Endothelial cell of umbilical vein (primary cell): Measurements from ENCODE around the gene ADARB2. TPM values are rescaled to one million over a fixed set of nuclear protein-coding genes. Genes with fewer than 3 reads are reported as not detected.

ENCODE experiments used
- BruUV-seq: library from RNA; stranded (reverse); fragments of 400-500 nt; replicated peaks from 2 replicates; lab custom pipeline; 2021; lab: Mats Ljungman, UMichigan
- CTCF ChIA-PET: fragments of 300-600, 350-600 bp; sonication (Branson Sonifier 250); formaldehyde crosslinking; loops from one replicate; lab custom pipeline; 2021; ENCODE audit warnings: antibody characterized with exemption, inconsistent platforms; lab: Charles Lee
- POLR2A ChIA-PET: fragments of 300-600, 350-600 bp; sonication (Branson Sonifier 250); formaldehyde crosslinking; loops from one replicate; lab custom pipeline; 2021; ENCODE audit warnings: antibody characterized with exemption, inconsistent platforms; lab: Charles Lee
- DNase-seq: peaks from one replicate; pipeline ENCODE4 v3.0.0-alpha.2; 2011; ENCODE audit warnings: low read depth, low spot score
- FAIRE-seq: peaks from 2 replicates; lab custom pipeline; 2011; peaks lifted over from hg19 to GRCh38; lab: Jason Lieb, UNC
- H2AFZ ChIP-seq: 2 replicates; pipeline ENCODE4 v1.6.0; 2012; ENCODE audit warnings: low read depth, low read length, control low read depth, inconsistent platforms
- H3K27ac ChIP-seq: 2 replicates; pipeline ENCODE4 v1.5.1; 2011; ENCODE audit warnings: low read depth, mild to moderate bottlenecking, control low read depth, low read length, moderate library complexity; ENCODE audit not compliant: insufficient read depth
- H3K27me3 ChIP-seq, 2 experiments: 2 replicates each; pipeline versions ENCODE4 v1.6.0 to v1.6.1; 2011; ENCODE audit warnings: low read length in 2 of 2, mixed read lengths in 1 of 2; ENCODE audit not compliant: control insufficient read depth in 2 of 2, insufficient read depth in 2 of 2
- H3K36me3 ChIP-seq, 2 experiments: 2 replicates in 1 of 2; 3 replicates in 1 of 2; pipeline ENCODE4 v1.5.1; 2011; ENCODE audit warnings: low read length in 2 of 2, mild to moderate bottlenecking in 1 of 2, moderate library complexity in 1 of 2; ENCODE audit not compliant: control insufficient read depth in 2 of 2, insufficient read depth in 2 of 2; ENCODE audit errors: extremely low read depth in 1 of 2
- H3K4me1 ChIP-seq: 3 replicates; pipeline ENCODE4 v1.5.1; 2011; ENCODE audit warnings: mild to moderate bottlenecking, low read length; ENCODE audit not compliant: control insufficient read depth, insufficient read depth; ENCODE audit errors: extremely low read depth
- H3K4me2 ChIP-seq: 2 replicates; pipeline ENCODE4 v1.6.1; 2011; ENCODE audit warnings: low read length, control low read depth, mixed read lengths; ENCODE audit not compliant: insufficient read depth
- H3K4me3 ChIP-seq, 3 experiments: fragments of 200-600 bp in 1 of 3; sonication (generic), shearing (Covaris generic) in 1 of 3; replicated peaks in 1 of 3; 2 replicates each; pipeline ENCODE4 v1.5.1; 2011 to 2016; ENCODE audit warnings: control low read depth in 3 of 3, low read length in 3 of 3, mild to moderate bottlenecking in 2 of 3, inconsistent platforms in 1 of 3, low read depth in 1 of 3, moderate library complexity in 1 of 3; ENCODE audit not compliant: insufficient read depth in 1 of 3
- H3K79me2 ChIP-seq: 2 replicates; pipeline ENCODE4 v1.6.0; 2012; ENCODE audit warnings: low read length, inconsistent platforms; ENCODE audit not compliant: control insufficient read depth, insufficient read depth
- H3K9ac ChIP-seq: replicated peaks from 2 replicates; pipeline ENCODE3; 2011; ENCODE audit warnings: low read length, control low read depth; ENCODE audit not compliant: insufficient read depth; ENCODE audit errors: extremely low read depth
- H3K9me1 ChIP-seq: replicated peaks from 3 replicates; pipeline ENCODE4 v1.6.0; 2011; ENCODE audit warnings: mild to moderate bottlenecking, low read length; ENCODE audit not compliant: control insufficient read depth, insufficient read depth; ENCODE audit errors: extremely low read depth
- H3K9me3 ChIP-seq: replicated peaks from 2 replicates; pipeline ENCODE4 v1.5.1; 2012; ENCODE audit warnings: low read length, inconsistent platforms; ENCODE audit not compliant: control insufficient read depth, insufficient read depth
- H4K20me1 ChIP-seq: replicated peaks from 2 replicates; pipeline ENCODE3; 2011; ENCODE audit warnings: mild to moderate bottlenecking, low read length; ENCODE audit not compliant: control insufficient read depth, insufficient read depth; ENCODE audit errors: extremely low read depth
- EZH2 ChIP-seq: IDR thresholded peaks from 2 replicates; pipeline ENCODE4 v1.6.1; 2012; ENCODE audit warnings: borderline replicate concordance, low read depth, mild to moderate bottlenecking, moderate library complexity, low read length, inconsistent platforms; ENCODE audit not compliant: severe bottlenecking
- FOS ChIP-seq: IDR thresholded peaks from 2 replicates; pipeline ENCODE4 v1.6.1; 2011; ENCODE audit warnings: mild to moderate bottlenecking, low read length, moderate library complexity, borderline replicate concordance; ENCODE audit not compliant: insufficient read depth
- GATA2 ChIP-seq: IDR thresholded peaks from 2 replicates; pipeline ENCODE4 v1.7.0; 2011; ENCODE audit warnings: low read depth, mild to moderate bottlenecking, moderate library complexity, mixed read lengths, low read length; ENCODE audit not compliant: insufficient read length, insufficient read depth
- JUN ChIP-seq: IDR thresholded peaks from 2 replicates; pipeline ENCODE4 v1.6.1; 2011; ENCODE audit warnings: borderline replicate concordance, low read depth; ENCODE audit not compliant: insufficient read length, insufficient read depth
- MYC ChIP-seq: IDR thresholded peaks from one replicate; pipeline ENCODE4 v1.6.1; 2011; ENCODE audit warnings: mild to moderate bottlenecking, low read depth, low read length
- POLR2A ChIP-seq: IDR thresholded peaks from 2 replicates; pipeline ENCODE4 v1.6.1; 2012; ENCODE audit warnings: low read depth, mild to moderate bottlenecking, control low read depth, low read length
- POLR2AphosphoS5 ChIP-seq: IDR thresholded peaks from 2 replicates; pipeline ENCODE4 v1.6.1; 2012; ENCODE audit warnings: low read depth, mild to moderate bottlenecking, control low read depth, low read length, moderate library complexity; ENCODE audit not compliant: insufficient read depth
- dilution Hi-C: fragments of 300-500 bp; cut with MboI; formaldehyde crosslinking; loops from one replicate; pipeline ENCODE4 v1.15.0; 2019; ENCODE audit warnings: low sequenced_read_pairs; ENCODE audit not compliant: extremely low pct_ligation_motif_present
- intact Hi-C: fragments of 100-400 bp; cut with micrococcal nuclease; formaldehyde crosslinking; loops from one replicate; pipeline ENCODE4 v1.10.0; 2022
- polyA plus RNA-seq, 4 experiments: library from polyadenylated mRNA; depleted of rRNA in 3 of 4; stranded (reverse) in 3 of 4; unstranded in 1 of 4; fragments of >200 nt; gene quantifications; 2 replicates each; pipeline versions ENCODE4 v1.2.1 to v1.2.3, GENCODE V29; 2011 to 2012; ENCODE audit warnings: missing spikeins in 1 of 4
- total RNA-seq: library from RNA; stranded (reverse); gene quantifications from 2 replicates; pipeline ENCODE4 v1.2.3, GENCODE V29; 2021

ADARB2 gene
- total and polyA plus RNA-seq, 2 donors (not counting 3 experiments of a cell fraction or from before 2014, with no cell fraction given), result not detected

DNA sequence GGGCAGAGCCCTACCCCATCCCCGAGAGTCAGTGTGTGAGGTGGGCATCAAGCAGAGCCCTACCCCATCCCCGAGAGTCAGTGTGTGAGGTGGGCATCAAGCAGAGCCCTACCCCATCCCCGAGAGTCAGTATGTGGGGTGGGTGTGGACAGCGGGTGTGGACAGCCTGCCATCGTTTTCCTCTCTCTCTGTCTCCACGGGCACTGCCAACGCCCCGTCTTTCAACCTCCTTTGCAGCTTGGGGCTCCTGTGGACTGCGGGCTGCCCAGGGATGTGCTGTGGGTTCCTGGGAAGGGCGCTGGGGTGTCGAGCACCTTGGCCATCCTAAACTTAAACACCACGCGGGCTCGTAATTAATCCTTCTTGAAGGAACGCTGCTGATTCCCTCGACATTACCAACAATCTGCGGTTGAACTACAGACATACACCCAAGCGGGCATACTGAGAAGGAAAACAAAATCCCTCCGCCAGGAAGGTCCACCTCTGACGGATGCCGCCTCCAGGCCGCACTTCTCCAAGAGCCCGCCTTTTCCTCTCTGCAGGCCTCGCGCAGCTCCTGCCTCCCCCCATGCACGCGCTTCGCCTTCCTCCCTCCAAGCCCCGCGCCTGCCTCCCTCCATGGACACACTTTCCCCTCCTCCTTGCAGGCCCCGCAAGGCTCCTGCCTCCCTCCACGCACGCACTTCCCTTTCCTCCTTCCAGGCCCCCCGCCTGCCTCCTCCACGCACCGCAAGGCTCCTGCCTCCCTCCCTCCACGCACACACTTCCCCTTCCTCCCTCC lies 65.1 kb downstream of the ADARB2 start:
- Histone ChIP-seq H3K27ac (no peak overlapping the region), H4K20me1 (no peaks in the 10 kb centered on the region), H3K4me2 (no peak overlapping the region), H3K79me2 (no peaks in the 10 kb centered on the region), H3K9ac (no peak overlapping the region), H3K9me3 (peaks cover 5% of the 10 kb centered on the region), H3K4me1 (no peaks in the 10 kb centered on the region), H3K4me3 (no peak overlapping the region), H3K9me1 (no peaks in the 10 kb centered on the region), H3K27me3 (no peaks in the 10 kb centered on the region), H3K36me3 (no peaks in the 10 kb centered on the region), H2AFZ (no peak overlapping the region)
- no peak for FAIRE-seq
- DNase-seq, result no peak
- ChIA-PET POLR2A (no interaction called here), CTCF (no interaction called here)
- no TSS peak for BruUV-seq
- TF ChIP-seq POLR2AphosphoS5 (no peak), GATA2 (no peak)
- intact Hi-C loops, result no loop called here
- dilution Hi-C loops, result no loop called here

DNA sequence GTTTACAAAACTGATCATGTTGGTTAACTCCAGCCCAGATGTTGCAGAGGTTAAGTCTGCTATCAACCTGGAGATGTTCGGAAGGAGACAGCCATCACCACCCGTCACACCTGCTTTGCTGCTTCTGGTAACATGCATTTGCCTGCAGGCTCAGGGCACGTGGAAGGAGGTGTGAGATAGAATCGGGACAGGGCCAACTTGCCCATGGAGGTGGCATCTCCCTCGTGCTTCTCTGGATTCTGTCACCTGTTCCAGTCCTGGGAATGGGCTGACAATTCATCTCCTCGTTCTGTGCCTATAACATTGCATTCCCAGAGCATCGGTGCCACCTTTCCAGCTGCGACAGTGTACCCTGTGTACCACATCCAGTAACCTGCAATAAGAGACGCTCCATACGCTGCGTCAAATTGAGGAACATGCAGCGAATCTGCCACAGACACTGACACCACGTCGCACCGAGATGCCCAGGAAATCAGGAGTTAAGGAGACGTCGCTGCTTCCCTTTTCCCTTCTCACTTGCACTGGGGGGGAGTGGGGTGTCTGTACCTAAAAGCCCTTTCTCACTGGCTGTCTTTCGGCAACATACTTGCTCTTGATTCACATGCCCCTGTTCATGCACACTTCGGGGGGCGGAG lies 65.8 kb downstream of the ADARB2 start:
- BruUV-seq, result no TSS peak
- no peak overlapping the region for H2AFZ ChIP-seq
- no peak overlapping the region for H3K9ac ChIP-seq
- H4K20me1 ChIP-seq, result no peaks in the 10 kb centered on the region
- H3K9me1 ChIP-seq, result no peaks in the 10 kb centered on the region
- H3K9me3 ChIP-seq, result peaks cover 5% of the 10 kb centered on the region
- dilution Hi-C loops, result no loop called here
- no peak for FAIRE-seq
- no peaks in the 10 kb centered on the region for H3K27me3 ChIP-seq
- DNase-seq, result no peak
- no peaks in the 10 kb centered on the region for H3K4me1 ChIP-seq
- no peak overlapping the region for H3K4me3 ChIP-seq
- H3K36me3 ChIP-seq, result no peaks in the 10 kb centered on the region
- intact Hi-C loops, result no loop called here
- H3K27ac ChIP-seq, result no peak overlapping the region
- no peaks in the 10 kb centered on the region for H3K79me2 ChIP-seq
- TF ChIP-seq EZH2 (no peak), MYC (no peak), GATA2 (no peak), FOS (no peak), JUN (no peak), POLR2A (no peak)
- no peak overlapping the region for H3K4me2 ChIP-seq
- POLR2A ChIA-PET, result no interaction called here
- CTCF ChIA-PET, result no interaction called here
